Fibroblast of peridontal ligament (primary cell): Measurements from ENCODE around the gene ST14.
"Not testable (repeated sequence)": the region's sequence is repeated elsewhere in the genome, so short reads cannot be mapped to it uniquely, and the experiment has no call there.

Source experiments
- DNase-seq: peaks from one replicate; pipeline ENCODE4 v3.0.0-alpha.2; 2010; ENCODE audit errors: extremely low read depth

Gene ST14

DNA sequence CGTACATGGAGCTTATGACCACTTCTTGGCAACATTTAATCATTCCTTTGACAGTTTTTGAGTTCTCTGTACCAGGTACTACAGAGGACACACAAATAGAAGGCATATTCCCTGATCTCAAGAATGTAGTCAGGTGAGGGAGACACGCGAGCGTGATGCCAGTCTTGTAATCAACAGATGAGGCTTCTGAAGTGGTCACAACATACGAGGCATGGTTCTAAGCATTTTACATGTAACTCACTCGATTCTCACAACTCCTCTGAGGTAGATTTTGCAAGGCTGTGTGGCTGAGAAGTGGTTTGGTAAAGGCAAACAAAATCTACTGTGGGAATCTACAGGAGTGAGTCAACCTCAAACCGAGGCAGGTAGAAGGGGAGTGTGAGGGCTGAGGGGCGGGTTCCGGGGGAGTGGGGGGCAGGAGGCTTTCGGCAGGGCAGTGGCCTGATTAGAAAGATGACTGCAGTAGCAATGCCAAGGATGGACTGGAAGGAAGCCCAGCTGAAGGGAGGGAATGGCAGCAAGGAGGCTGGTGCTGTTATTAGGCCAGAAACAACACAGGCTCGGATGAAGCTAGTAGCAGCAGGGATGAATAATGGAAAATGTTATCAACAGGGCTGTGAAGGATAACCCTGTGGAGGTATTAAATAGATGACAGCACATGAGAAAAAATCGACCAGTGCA, 63.8 kb downstream of the ST14 start:
- DNase-seq = no peak

DNA sequence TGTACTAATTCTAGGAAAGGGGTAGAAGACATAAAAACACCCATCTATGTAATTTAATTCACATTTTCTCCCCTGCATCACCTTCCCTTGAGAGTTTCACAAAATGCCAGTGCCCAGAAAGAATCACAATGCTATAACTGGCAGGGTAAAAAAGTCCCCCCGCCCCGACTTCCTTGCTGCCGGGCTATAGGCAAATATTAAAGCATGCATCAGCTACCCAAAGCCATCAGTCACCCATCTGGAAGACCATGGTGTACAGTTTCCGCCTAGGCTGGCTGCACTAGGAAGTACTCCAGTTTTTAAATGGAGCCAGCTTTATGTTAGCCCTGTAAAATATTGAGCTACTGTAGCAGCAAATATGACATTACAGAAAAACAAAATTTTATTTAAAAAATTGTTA, 67.8 kb downstream of the ST14 start:
- no peak for DNase-seq

- DNase-seq = not testable (repeated sequence)
These were observed 73.9 kb downstream of the ST14 start for GRCh38 chr11:130233486-130233885.

GRCh38 chr11:130233888-130234287, 74.3 kb downstream of the ST14 start:
- DNase-seq = not testable (repeated sequence)

DNA sequence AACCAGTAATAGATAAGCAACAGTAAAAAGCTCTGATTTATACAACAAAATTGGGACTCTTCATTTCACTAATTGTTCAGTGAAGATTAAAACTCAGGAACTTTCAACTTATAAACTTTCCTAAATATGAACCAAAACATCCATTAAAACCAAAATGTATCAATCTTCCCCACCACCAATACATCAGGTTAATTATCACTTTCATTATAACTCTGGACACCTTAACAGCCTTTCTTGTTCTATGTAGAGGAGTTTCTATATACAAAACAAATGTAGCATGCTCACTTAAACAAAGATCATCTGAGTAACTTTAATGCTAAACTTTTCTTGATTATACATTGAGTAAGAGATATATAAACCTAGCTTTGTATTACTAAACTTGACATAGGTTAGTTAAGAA, 74.7 kb downstream of the ST14 start:
- DNase-seq = no peak

- no peak for DNase-seq
These were observed 77.9 kb downstream of the ST14 start for GRCh38 chr11:130237282-130238006.

GRCh38 chr11:130241713-130242112, 82.1 kb downstream of the ST14 start:
- no peak for DNase-seq

- DNase-seq = peak; percentile 43
These were observed 84.2 kb downstream of the ST14 start for GRCh38 chr11:130243816-130244215.

DNA sequence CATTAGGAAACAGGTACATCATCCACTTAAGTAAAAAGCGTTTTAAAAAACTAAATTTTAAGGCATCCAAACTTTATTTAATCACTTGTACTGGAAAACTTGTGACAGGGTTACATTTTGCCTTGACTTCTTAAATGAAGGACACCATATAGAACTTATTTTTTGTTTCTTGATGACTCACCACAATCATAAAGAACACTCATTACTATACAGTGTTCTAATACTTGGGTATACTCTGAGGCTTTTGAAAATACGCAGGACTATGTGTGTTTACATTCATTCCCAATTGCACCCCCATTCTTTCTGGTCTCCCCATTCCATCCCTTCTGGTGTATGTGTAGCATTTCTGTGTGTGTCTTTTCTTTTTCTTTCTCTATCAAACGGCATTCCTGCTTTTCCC, 85.3 kb downstream of the ST14 start:
- DNase-seq = no peak

- not testable (repeated sequence) for DNase-seq
These were observed 85.8 kb downstream of the ST14 start for GRCh38 chr11:130245375-130245774.

DNA sequence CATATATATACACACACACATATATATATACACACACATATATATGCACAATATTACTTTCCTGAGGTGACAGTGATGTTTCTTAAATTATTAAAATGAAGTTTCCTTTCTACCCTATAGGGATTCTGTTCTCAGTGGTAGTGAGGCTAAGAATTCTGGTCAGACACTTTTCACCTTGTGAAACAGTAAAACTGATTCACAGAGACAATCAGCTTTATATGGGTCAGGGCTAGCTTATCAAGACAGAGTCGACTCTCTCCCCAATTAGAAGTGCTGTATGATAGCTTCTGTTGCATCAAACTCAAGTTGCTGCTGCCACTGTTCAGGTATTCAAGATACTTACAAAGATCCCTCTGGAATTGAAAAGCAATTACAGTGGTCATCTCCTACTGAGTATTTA, 86.7 kb downstream of the ST14 start:
- DNase-seq = no peak

DNA sequence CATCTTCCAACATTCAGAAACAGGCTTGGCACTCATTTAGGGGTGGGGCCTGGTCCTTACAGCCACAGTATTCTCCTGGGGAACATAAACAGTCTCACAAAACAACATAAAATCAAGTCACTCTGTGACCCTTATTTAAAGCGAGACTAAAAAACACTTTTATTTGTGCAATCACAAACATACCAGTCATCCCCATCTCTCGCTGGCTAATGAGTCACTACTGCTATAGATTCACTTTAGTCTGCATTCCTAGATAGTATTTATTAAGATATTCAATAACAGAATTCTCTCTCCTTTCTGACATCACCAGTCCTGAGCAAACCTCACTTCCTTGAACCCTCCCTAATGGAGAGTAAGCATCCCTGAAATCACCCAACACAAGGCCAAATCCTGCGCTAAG, 87.2 kb downstream of the ST14 start:
- peak; percentile 23 for DNase-seq

- no peak for DNase-seq
These were observed 87.7 kb downstream of the ST14 start for GRCh38 chr11:130247319-130247718.

DNA sequence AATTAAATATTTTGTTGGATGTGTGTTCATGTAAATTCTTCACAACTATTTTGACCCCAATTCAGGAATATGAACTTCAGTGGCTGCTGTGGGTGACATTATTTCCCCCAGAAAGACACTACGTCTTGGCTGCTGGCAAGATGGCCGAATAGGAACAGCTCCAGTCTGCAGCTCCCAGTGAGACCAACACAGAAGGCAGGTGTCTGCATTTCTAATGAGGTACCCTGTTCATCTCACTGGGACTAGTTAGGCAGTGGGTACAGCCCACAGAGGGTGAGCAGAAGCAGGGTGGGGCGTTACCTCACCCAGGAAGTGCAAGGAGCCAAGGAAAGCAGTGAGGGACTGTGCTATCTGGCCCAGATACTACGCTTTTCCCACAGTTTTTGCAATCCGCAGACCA, 89.8 kb downstream of the ST14 start:
- no peak for DNase-seq

DNA sequence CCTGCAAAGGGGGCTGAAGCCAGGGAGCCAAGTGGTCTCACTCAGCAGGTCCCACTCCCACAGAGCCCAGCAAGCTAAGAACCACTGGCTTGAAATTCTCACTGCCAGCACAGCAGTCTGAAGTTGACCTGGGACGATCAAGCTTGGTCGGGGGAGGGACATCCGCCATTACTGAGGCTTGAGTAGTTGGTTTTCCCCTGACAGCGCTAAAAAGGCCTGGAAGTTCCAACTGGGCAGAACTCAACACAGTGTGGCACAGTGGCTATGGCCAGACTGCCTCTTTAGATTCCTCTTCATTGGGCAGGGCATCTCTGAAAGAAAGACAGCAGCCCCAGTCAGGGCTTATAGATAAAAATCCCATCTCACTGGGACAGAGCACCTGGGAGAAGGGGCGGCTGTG, 90.3 kb downstream of the ST14 start:
- not testable (repeated sequence) for DNase-seq

GRCh38 chr11:130251763-130252162, 92.2 kb downstream of the ST14 start:
- DNase-seq = not testable (repeated sequence)
